ENCODE measurements around the gene SNX13.

Gene SNX13

GRCh38 chr7:17774716-17775288 lies 165.5 kb downstream of the SNX13 start:
- no peak for DNase-seq

- no peak for DNase-seq
These were observed 166.0 kb downstream of the SNX13 start for GRCh38 chr7:17774248-17774647.

GRCh38 chr7:17773289-17773626 lies 167.0 kb downstream of the SNX13 start:
- DNase-seq = no peak

- no peak for DNase-seq
These were observed 167.6 kb downstream of the SNX13 start for GRCh38 chr7:17772581-17773288.

- no peak for DNase-seq
These were observed 168.3 kb downstream of the SNX13 start for GRCh38 chr7:17771901-17772408.

- no peak for DNase-seq
These were observed 169.5 kb downstream of the SNX13 start for GRCh38 chr7:17770710-17771375.

GRCh38 chr7:17769918-17770317 lies 170.4 kb downstream of the SNX13 start:
- DNase-seq = peak; percentile 30

GRCh38 chr7:17758008-17758407 lies 182.3 kb downstream of the SNX13 start:
- no peak for DNase-seq

GRCh38 chr7:17746020-17746530 lies 194.2 kb downstream of the SNX13 start:
- DNase-seq = no peak

GRCh38 chr7:17745610-17746009 lies 194.7 kb downstream of the SNX13 start:
- no peak for DNase-seq

- DNase-seq = no peak
These were observed 197.0 kb downstream of the SNX13 start for GRCh38 chr7:17743316-17743715.

- DNase-seq = no peak
These were observed 198.9 kb downstream of the SNX13 start for GRCh38 chr7:17741426-17741825.

Measured in stimulated activated CD4-positive, alpha-beta T cell treated with anti-CD3 and anti-CD28 coated beads, Interleukin-12 subunit alpha, Interleukin-12 subunit beta, amount 100 ng/mL, for 4 hours (primary cell).